ENCODE results near the gene SCD.

DNA sequence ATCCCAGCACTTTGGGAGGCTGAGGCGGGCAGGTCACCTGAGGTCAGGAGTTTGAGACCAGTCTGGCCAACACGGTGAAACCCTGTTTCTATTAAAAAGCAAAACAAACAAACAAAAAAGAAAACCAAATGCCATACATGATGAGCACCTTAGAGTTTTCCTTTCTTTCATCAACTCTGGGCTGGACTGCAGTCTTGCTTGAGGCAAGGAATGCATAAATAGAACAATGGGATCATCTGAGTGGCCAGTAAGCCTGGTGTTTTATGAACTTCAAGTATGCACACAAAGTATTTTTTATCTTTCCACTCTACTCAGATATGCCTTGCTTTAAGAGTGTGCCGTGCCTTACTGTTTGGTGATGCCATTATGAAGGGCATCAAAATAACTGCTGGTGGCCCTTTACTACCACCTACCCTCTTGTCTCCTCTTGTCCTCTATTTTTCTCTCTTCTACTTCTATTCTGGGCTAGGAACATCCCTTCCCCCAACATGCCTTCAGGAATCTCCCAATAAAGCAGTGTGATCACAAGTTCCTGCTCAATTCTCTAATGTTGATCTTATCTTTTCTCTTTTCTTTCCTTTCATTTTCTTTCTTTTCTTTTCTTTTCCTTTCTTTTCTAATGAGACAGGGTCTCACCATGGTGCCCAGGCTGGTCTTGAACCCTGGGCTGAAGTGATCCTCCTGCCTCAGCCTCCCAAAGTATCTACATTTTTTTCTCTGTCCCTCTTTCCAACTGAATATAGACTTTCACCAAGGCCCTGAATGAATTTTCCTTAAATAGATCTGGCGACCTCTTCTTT lies 10.2 kb downstream of the SCD start:
- TF ChIP-seq, protein P1, sequence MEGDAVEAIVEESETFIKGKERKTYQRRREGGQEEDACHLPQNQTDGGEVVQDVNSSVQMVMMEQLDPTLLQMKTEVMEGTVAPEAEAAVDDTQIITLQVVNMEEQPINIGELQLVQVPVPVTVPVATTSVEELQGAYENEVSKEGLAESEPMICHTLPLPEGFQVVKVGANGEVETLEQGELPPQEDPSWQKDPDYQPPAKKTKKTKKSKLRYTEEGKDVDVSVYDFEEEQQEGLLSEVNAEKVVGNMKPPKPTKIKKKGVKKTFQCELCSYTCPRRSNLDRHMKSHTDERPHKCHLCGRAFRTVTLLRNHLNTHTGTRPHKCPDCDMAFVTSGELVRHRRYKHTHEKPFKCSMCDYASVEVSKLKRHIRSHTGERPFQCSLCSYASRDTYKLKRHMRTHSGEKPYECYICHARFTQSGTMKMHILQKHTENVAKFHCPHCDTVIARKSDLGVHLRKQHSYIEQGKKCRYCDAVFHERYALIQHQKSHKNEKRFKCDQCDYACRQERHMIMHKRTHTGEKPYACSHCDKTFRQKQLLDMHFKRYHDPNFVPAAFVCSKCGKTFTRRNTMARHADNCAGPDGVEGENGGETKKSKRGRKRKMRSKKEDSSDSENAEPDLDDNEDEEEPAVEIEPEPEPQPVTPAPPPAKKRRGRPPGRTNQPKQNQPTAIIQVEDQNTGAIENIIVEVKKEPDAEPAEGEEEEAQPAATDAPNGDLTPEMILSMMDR (IDR thresholded peaks at IDR 0.05; ENCODE audit: poor library complexity): no peak
- no peak for TF ChIP-seq EZH2phosphoT487 (IDR thresholded peaks at IDR 0.05; ENCODE audit: low read depth, severe bottlenecking, unreplicated experiment)
- TF ChIP-seq EZH2 (IDR thresholded peaks at IDR 0.05; ENCODE audit: borderline replicate concordance): no peak

Data from hepatocyte (in vitro differentiated cells).